Pulmonary artery endothelial cell (primary cell): ENCODE results near the gene PFKL. TPM values are rescaled to one million over a fixed set of nuclear protein-coding genes. Genes with fewer than 3 reads are reported as not detected.
"Not testable (repeated sequence)": the region's sequence is repeated elsewhere in the genome, so short reads cannot be mapped to it uniquely, and the experiment has no call there.

ENCODE experiments used
- DNase-seq: peaks from one replicate; pipeline ENCODE4 v3.0.0-alpha.2; 2011; ENCODE audit warnings: low read depth, low spot score
- total RNA-seq: library from RNA; depleted of rRNA; stranded (reverse); fragments of >200 nt; gene quantifications from 2 replicates; pipeline ENCODE4 v1.2.3, GENCODE V29; 2014

PFKL gene
- total RNA-seq, 1 donor from 2014 or later: 317 TPM

- DNase-seq: not testable (repeated sequence)
Observed at GRCh38 chr21:44361903-44362302, 62.0 kb downstream of the PFKL start.

- no peak for DNase-seq
Observed at GRCh38 chr21:44363278-44363677, 63.4 kb downstream of the PFKL start.

DNA sequence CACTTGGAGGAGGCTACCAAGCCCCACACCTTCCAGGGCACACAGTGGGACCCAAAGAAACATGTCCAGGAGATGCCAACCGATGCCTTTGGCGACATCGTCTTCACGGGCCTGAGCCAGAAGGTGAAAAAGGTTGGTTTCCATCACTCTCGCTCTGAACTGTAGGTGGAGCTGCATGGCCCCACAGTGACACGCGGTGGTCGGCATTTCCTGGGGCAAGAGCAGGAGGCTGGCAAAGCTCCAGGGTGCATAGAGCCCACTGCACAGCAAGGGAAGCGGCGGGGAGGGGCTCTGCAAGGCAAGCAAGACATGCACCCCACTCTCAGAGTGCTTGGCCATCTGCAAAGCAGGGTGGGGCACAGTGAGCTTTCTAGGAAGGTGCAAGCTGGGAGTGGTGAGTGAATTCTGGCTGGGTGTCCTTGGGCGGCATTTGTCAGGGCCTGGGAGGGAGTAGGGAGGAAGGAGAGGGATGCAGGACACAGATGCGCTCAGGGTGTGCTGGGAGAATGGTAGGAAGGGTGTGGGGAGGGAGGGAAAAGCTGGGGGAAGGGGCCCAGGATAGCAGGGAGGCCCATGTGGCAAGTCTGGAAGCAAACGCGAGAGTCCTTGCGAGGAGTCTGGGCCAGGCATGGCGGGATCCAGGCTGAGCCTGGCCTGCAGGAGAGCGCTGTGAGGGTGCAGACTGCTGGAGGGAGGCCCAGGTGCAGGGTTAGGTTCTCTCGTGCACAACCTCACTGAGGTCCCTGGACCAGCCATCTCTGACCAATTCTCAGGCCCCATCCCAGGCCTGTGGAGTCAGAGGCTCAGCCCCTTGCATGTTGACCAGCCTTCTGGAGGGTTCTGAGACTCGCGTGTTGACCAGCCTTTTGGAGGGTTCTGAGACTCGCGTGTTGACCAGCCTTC, 64.5 kb downstream of the PFKL start:
- DNase-seq: no peak

- DNase-seq: no peak
Observed at GRCh38 chr21:44365251-44365966, 65.6 kb downstream of the PFKL start.

GRCh38 chr21:44365967-44366585, 66.2 kb downstream of the PFKL start:
- no peak for DNase-seq

- DNase-seq: no peak
Observed at GRCh38 chr21:44366586-44367211, 66.8 kb downstream of the PFKL start.

DNA sequence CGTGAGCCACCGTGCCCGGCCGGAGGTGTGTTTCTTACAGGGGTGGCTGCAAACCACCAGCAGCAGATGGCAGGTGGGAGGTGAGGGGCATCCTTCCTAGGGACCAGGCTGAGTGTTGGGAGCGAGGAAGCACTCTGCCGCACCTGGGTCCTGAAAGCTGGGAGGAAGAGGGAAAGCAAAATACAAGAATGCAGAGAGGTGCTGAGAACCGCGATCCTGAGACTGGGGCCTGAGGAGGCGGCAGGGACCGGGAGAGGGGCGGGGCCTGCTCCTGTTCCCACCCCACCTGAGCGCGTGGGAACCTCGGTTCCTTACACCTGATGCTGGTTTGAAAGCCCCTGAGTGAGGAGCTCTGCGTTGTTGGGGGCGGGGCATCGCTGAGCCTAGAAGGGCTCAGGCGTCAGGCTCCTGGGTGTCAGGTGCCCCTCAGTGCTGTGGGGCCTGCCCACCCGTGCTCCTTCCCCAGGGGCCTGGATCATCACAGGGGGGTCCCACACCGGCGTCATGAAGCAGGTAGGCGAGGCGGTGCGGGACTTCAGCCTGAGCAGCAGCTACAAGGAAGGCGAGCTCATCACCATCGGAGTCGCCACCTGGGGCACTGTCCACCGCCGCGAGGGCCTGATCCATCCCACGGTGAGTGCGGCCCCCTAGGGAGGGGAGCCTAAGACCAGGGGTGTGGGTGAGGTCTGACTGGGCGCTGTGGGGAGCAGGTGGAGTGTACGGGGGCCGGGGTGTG, 69.0 kb downstream of the PFKL start:
- no peak for DNase-seq

- DNase-seq: no peak
Observed at GRCh38 chr21:44370027-44370735, 70.3 kb downstream of the PFKL start.

GRCh38 chr21:44370786-44371410, 71.0 kb downstream of the PFKL start:
- no peak for DNase-seq

DNA sequence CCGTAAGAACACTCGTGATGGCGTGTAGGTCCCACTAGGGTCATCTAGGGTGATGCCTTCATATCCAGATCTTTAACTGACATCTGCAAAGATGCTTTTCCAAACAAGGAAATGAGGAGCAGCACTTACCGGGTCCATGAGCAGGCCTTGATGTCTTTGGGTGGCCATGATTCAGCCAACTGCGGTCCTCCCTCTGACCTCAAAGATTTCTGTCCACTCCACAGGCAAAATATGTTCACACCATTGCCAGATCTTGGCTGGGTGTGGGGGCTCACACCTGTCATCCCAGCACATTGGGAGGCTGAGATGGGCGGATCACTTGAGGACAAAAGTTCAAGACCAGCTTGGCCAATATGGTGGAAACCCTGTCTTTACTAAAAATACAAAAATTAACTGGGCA, 71.7 kb downstream of the PFKL start:
- DNase-seq: no peak

- no peak for DNase-seq
Observed at GRCh38 chr21:44372616-44373015, 72.8 kb downstream of the PFKL start.

- no peak for DNase-seq
Observed at GRCh38 chr21:44374601-44375280, 74.9 kb downstream of the PFKL start.

- no peak for DNase-seq
Observed at GRCh38 chr21:44375281-44375651, 75.4 kb downstream of the PFKL start.

- DNase-seq: no peak
Observed at GRCh38 chr21:44375761-44376241, 75.9 kb downstream of the PFKL start.

- DNase-seq: no peak
Observed at GRCh38 chr21:44376606-44377005, 76.8 kb downstream of the PFKL start.
